ENCODE measurements around the gene KIFAP3.

Gene KIFAP3

DNA sequence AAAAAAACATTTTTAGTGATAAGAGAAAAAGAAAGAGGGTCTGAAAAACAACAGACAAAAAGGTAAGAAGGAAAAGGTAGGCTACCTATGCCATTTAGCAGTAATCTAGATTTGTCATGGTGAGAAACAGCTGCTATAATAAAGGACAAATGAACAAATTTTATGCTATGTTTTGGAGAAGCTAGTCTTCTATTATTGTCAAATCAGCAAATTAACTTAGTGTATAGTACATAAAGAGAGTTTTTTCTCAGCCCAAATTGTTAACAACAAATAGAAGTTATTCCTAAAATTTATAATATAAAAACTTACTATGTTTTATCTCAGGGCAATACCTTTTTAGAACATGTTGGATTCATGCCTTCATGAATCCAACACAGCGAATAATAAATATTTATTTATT is 88.7 kb downstream of the KIFAP3 start:
- DNase-seq = no peak

DNA sequence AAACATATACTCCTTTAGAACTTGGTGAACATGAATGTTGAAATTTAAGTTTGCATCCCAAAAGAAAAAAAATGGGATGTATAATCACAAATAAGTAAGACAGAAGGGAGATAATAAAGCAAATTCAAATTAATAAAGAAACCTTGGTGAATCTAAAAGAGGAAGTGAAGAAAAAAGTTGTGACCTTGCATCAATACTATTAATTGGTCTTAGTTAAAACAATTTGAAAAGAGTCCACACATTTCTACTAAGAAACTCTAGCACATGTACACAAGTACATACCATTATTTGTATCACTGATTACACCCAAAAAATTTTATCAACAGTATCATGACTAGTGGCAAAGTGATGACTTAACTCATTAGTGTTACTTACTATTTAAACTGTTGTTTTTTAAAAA is 100.4 kb downstream of the KIFAP3 start:
- no peak for DNase-seq

DNA sequence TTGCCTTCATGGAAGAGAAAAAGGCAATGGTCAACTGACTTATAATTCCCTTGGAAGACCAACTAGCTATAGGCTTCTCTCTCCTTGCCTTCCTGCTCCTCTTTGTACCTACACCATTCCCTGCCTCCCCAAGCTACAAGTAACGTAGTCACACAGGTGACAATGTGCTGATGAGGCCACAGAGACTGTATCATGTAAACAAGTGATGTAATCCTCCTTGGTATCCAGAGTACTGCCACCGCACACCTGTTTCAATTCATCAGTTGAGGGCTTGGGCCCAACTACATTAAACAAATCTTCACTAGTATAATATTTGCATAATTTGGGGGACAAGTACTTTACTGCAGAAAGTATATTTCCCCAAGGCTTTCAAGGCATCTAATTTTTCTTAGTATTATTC is 104.4 kb downstream of the KIFAP3 start:
- no peak for DNase-seq

DNA sequence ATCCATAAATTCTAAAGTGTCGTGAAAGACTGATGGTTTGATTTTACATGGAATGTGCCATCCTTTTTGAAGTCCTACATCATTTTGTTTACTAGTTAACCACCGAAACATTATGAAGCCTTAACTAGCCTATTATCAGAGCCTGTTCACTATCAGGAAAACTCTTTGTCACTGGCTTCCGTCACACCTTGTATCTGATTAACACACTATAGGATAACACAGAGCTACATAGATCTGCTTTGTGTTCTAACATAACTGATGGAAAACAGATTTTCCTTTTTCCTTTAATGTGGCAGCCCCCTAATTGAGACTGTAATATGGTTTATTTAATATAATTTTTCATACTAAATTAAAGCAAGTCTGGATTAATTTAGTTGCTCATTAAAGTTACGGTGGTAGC is 106.3 kb downstream of the KIFAP3 start:
- no peak for DNase-seq

DNA sequence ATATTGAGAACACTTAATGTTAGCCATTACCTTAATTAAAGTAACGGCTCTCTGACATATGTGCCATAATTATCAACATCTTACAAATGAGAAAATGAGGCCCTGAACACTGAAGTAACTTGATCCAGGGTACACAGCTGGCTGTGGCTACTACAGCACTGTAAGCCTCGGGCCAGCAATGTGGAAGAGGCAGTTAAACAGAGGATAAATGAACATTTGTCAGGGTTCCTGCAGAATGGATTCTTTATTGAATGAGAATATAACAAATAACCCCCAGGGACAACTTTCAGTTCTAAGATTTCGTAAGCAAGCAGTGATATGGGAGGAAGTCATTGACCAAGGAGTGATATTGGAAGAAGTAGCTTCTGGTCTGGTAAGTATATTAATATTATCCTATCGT is 110.3 kb downstream of the KIFAP3 start:
- DNase-seq = no peak

DNA sequence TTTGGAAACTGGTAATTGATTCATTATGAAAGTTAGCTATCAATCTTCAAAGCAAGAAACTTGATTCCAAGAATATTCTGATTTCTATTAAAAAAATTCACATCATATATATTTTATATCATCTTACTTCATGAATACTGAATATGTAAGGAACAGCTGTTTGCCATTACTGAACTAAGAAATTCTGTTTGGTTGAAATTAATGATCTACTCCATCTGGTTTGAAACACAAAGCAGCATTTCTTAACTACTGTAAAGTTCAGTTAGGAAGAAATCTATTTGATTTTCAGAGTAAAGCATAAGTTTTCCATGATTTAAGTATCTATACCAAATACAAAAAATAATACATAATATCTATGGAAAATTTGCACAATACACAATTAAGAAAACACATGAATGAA is 114.8 kb downstream of the KIFAP3 start:
- DNase-seq = no peak

DNA sequence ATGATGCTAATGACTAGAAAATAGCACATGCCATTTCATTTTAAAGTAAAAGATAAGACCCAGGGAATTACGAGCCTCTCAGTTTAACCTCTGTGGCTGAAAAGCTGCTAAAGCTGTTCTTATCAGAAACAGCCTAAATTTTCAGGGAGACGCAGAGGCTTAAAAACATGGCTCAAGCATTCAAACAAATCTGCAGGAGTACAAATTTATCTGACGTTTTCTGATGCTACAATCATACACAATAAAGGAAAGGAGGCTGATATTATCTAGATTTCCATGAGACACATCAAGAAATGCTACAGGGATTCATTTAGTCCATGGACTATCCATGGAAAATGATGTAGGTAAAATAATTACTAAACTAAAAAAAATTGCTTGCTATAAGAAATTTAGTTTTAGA is 115.5 kb downstream of the KIFAP3 start:
- DNase-seq = no peak

DNA sequence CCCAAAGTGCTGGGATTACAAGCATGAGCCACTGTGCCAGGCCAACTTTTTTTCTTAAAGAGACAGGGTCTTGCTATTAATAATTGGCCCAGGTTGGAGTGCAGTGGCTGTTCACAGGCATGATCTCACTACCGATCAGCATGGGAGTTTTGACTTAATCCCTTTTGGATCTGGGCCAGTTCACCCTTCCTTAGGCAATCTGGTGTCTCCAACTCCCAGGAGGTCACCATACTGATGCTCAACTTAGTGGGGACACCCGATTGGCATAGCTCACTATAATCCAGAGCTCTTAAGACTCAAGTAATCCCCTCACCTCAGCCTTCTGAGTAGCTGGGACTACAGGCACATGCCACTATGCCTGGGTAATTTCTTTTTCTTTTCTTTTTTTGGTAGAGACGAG is 116.6 kb downstream of the KIFAP3 start:
- DNase-seq = no peak

DNA sequence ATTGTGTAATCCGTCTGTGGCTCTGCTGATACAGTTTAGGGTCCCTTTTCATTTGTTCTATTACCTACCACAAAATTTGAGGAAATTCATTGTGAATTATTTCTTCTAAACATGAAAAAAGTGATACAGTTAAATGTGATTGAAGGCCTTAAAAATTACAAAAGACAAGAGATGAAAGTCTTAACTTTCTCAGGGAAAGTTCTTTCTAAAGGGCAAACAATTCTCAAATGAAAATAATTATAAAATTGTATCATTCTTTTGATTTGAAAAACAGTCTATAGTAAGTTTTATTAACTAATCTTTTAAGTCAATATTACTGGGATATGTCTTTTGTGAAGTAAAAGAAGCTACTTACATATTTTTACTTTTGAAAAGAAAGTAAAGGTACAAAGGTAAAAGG is 123.4 kb downstream of the KIFAP3 start:
- no peak for DNase-seq

DNA sequence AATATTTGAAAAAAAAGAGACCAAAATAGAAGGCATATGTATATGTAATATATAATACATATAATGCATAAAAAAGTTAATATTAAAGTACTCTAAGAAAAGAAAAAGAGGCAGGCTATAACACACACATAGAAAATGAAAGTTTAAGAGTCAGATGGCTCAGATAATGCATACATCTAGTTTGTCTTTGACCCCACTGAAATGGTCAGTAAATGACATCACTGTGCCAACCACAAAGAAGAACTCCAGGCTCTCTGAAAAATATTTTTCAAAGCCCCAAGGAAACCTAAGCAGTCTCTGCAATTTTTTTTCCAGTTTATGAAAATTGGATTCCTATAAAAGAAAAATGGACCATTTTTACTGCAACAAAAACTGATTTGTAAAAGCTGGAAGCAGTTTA is 125.4 kb downstream of the KIFAP3 start:
- no peak for DNase-seq

DNA sequence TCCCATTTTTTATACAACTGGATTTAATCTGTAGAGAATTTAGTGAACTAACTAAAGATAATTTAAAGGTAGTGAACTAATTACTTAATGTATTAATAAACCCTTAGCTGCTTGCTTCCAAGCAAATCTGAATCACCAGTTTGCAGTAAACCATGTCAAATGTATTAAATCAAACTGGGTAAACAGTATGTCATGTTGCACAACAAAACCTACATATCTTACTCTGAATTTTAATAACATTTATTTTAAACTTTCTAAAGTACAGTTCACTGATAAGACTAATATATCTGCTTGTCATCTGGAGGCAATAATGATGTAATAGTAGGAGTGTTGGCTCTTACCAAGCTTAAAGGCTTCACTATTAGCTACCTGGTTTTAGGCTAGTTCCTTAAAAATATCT is 128.3 kb downstream of the KIFAP3 start:
- DNase-seq = no peak

DNA sequence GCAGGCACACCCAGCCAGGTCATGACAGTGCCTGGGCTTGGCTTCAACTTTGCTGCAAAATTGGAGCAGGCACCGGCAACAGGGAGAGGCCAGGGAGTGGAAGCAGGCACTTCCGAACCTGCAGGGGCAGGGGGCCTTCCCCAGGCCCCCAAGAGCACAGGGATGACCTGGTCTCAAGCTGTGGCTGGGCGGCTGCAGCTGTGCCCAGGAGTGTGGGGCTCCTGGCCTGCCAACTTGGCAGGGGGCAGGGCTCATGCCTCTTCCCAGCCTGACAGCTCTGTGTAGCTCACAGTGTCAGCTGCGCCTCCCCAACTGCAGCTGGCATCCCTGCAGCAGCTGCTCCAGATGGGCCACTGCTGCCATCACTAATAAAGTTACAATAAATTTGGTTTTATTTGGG is 129.3 kb downstream of the KIFAP3 start:
- DNase-seq = no peak

DNA sequence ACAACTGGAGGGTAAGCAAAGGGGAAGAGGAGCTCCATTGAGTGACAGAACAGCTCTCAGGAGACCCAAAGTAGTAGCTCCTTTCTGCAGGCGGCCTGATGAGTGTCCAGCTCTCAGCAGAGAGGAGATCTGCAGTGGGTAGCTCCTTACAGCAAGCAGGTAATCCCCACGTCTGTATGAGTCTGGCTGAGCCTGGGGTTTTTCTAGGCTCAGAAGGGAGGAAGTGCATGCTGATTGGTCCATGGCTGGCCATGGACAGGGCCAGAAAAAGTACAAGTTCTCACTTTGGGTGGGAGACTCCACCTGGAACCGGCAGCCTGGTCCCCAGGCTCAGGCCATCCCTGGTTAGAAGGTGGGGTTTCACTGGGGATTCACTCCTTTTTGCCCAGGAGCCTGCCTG is 129.9 kb downstream of the KIFAP3 start:
- DNase-seq = no peak

DNA sequence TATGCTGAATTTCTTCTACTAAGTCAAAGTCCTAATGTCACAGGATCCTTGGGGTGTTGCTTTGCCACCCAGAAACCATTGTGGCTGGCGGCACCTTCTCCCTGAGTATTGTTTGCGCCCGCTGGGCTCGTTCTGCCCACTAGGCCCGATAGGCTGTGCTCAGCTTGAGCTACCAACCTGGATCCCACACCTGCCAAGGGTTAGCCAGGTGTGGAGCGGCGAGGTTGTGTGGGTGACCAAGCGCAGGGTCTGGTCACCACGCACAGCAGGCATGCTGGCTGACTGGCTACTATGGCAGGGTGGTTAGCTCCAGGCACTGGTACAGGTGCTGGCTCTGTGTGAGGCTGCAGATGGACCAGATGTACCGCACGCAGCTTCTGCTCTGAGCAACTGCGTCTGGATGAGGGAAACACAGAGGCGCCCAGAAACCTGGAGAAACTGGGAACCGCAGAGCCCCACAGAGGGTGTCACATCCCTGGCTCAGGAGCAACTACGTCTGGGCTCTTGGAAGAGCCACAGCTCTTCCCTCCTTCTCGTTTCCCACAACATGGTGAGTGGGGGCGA is 130.4 kb downstream of the KIFAP3 start:
- DNase-seq = no peak

DNA sequence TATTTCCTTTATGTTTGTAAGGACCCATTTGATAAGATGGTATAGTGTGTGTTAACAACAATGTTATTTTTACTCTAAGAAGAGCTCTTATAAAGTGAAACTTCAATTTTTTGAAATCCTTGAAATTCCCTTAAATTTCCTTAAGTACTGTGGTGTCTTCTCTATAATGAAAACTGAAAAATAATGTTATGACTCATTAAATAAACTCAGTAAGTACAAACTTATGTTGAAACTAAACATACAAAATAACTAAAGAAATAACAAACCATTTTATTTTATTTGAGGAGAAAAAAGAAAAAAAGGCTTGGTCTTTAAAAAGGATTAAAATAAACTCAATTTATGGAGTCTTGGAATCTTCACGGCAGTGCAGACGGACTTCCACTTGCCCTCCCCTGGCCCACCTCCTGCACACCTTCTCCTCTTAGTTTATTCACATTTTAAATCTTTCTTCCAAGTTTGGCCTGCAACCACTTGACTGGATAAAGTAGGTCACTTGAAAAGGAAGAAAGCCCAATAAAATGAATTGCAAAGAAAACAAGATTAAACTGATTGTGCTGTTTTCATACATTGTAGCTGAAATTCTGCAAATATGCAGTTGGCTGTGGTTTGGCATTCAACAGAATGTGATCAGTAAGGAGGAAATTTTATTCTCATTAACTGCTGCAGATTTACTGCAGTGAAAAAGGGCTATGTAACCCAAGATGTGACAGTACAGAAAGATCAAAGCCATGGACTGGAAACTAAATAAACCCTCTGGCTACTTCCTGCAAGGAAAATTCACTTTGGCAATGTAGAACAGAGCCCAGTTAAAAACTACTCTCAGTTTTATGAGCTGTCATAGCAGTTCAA is 132.3 kb downstream of the KIFAP3 start:
- DNase-seq = no peak

DNA sequence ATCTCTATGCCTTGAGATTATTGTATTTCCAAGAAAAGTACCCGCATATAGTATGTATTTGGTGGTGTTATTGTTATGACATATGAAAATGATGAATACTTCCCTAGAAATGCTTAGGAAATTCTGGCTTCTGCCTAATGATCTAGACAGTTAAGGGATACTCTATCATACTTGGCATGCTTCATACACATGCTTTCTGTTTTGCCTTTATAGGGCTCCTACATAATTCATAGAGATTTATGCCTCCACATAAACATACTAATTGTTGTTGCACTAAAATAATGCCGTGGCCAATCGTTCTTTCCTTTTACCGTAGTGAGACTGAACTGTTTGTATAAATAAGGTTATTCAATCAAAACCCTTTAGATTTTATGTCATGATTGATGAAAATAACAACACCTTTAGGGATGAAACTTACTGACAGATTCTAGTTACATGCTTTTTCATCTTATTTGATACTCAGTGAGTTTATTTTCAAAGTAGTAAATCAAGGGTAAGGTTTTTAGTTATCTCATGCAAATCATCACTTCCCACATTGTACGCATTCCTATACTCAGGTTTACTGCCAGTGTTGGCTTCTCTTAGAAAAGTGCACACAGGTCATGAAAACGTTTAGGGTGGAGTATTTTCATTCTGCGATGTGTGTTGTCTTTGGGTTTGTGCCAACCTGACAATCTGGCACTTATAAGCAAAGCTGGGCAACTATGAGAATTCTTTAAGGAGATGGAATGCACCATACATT is 140.3 kb downstream of the KIFAP3 start:
- no peak for DNase-seq

DNA sequence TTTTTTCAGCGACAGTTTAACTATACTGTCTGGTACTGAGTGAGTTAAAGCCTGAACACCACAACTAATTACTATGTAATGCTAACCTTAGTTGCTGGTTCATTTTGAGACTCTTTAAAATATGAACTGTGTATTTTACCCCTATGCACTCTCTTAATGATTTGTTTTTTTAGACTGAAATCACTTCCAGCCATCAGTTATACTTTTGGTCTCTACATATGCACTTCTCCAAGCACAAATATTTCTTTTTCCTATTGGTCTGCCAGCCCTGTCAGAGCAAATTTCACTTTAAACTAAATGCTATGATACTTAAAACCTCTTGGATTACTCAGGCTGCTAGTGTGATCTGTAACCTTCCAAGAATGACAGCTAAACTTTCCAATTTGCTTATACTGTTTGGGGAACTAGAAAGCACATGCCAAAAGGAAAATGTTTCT is 142.7 kb downstream of the KIFAP3 start:
- DNase-seq = no peak

DNA sequence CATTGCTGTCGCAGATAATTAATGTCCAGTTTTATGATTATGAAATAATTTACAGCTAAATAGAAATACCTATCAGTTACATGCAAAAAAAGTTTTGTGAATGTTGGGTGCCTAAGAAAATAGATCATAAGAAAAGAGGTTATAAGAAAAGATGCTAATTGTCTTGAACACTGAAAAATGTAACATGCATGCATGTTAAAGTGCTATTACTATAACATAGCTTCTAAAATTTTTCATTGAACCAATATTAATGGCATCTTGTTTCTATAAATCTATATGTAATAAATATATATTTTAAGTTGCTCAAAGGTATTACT is 145.3 kb downstream of the KIFAP3 start:
- no peak for DNase-seq

DNA sequence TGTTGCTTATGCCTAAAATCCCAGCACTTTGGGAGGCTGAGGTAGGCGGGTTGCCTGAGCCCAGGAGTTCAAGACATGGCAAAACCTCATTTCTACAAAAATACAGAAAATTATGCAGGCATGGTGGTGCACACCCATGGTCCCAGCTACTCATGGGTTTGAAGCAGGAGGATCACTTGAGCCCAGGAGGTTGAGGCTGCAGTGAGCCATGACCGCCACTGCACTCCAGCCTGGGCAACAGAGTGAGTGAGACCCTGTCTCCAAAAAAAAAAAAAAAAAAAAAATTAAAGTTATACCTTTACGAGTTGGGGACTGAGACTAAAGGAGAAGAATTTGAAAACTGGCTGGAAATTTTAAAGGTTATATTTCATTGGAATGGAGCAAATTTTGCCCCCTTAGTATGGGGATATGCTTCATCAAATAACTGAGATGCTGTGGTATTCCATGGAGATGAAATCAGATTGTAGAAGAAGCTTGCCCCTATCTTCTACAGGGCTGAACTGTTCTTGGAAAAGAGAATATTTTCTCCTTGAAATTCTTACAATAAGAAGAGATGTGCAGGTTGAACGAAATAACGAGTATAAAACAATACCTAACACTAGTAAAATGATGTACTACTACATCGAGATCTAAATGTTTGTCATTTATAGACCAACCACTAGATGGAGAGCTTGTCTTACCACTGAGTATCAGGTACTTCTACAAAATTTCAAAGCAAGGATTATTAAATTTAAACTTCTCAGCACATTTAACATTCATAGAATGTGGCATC is 145.9 kb downstream of the KIFAP3 start:
- DNase-seq = peak in 2 of 6 experiments; percentile 43 to 64

DNA sequence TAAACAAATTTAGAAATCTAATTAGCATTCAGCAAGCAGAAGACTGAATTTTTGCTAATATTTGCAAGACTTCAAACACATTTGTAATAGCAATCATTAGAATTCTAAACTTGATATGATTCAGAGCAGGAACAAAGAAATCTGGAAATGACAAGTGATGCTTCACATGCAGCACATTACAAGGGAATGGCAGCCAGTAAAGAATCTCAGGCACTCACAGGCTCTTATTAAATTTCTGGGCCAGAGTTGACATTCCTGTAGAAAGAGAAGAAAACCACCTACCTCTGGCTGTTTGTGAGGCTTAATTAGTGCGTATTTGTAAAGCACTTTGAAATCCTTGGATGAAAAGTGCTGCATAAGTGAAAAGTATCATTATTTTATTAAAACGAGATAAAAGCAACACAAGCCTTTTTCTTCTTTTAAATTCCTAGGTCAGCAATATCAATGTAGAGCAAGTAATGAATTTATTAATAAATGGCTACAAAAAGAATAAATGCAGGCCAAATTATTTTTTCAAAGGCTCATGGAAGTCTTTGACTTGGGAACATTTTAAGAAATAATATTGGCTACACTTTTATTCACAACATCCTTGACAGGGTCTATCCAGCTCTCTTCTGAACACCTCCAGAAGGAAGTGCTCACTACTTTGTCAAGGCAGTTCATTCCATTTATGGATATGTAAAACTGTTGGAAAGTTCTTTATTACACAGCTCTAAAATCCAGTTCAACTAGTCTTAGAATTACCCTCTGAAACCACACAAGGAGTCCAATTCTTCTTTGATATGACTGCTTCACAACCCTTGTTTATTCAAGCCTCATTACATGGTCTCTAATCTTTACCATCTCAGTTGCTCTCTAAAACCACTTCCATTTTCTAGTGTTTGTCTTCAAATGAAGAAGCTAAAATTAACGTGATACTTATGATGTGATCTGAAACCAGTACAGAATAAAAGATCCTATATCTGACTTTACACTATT is 148.7 kb downstream of the KIFAP3 start:
- no peak for DNase-seq

DNA sequence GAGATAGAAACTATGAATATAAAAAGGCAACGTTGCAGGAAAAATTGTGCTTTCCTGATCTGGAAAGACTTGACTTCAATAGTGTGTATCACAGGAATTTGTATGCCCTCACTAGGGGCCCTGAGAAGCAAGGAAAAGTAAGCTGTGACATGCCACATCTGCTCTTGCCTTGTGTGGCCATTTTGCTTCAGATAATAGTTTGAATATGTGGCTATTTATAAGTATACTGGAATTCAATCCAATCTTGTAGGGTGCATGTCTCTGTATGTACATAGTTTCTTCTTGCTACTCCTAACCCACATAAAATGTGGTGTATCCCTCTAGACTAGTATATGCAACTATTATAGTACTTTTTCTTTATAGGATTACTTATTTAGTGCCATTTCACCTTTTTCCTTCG is 149.7 kb downstream of the KIFAP3 start:
- no peak for DNase-seq

DNA sequence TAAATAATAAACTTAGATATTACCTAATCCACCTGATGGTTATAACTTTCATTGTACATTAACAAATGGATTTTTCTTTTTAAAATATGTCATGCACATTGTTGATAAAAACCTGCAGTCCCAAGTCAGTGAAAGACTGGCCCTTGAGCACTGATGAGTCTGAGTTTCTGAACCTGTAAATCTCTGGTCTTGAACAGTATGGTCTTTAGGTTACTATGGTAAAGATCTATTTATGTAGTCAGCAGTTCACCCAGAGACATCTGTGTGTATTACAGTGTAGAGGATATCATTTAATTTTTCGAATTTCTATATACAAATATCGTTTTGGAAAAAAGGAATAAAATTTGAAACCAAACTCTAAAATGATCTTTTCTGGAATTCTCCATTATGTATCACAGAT is 150.4 kb downstream of the KIFAP3 start:
- no peak for DNase-seq

All from stimulated activated naive CD4-positive, alpha-beta T cell (primary cell).